GM12878 (cell line): Measurements from ENCODE around the gene TAS2R3. TPM values are rescaled to one million over a fixed set of nuclear protein-coding genes. Genes with fewer than 3 reads are reported as not detected.

Experiments used
- CUX1 ChIP-seq: IDR thresholded peaks from 2 replicates; pipeline ENCODE4 v1.6.1; 2012; ENCODE audit warnings: improper control_type of control experiment, low read depth, low read length; ENCODE audit not compliant: insufficient replicate concordance
- EGR1 ChIP-seq, 2 experiments: IDR thresholded peaks; 1 replicate in 1 of 2; 2 replicates in 1 of 2; pipeline ENCODE4 v1.6.1; 2011 to 2012; ENCODE audit warnings: low read depth in 2 of 2, low read length in 2 of 2, borderline replicate concordance in 1 of 2, mild to moderate bottlenecking in 1 of 2, moderate library complexity in 1 of 2
- FOXK2 ChIP-seq: fragments of 450-650 bp; IDR thresholded peaks from 2 replicates; pipeline ENCODE4 v1.6.1; 2017; ENCODE audit warnings: mild to moderate bottlenecking, moderate library complexity
- NBN ChIP-seq: fragments of 450-650 bp; IDR thresholded peaks from 2 replicates; pipeline ENCODE4 v1.6.1; 2016
- PML ChIP-seq: IDR thresholded peaks from 2 replicates; pipeline ENCODE4 v1.6.1; 2012; ENCODE audit warnings: low read length, inconsistent platforms
- PRDM15 ChIP-seq: fragments of 450-650 bp; formaldehyde crosslinking; IDR thresholded peaks from 2 replicates; pipeline ENCODE4 v1.4.0; 2020; ENCODE audit warnings: mild to moderate bottlenecking, moderate library complexity
- SPI1 ChIP-seq: IDR thresholded peaks from 2 replicates; pipeline ENCODE4 v1.6.1; 2011; ENCODE audit warnings: low read depth, mild to moderate bottlenecking, low read length, moderate library complexity, borderline replicate concordance; ENCODE audit not compliant: insufficient read depth
- polyA plus RNA-seq, 11 experiments: library from polyadenylated mRNA; depleted of rRNA in 4 of 11; unstranded in 6 of 11; stranded (reverse) in 5 of 11; fragments of >200 nt; fragmentation: Nextera tagmentation in 4 of 11; fragmentation: Illumina TruSeq in 1 of 11; extraction: Ambion mirVana in 4 of 11; extraction: Trizol in 1 of 11; gene quantifications; 1 replicate in 1 of 11; 2 replicates in 10 of 11; pipeline versions ENCODE4 v1.2.1 to v1.2.3, GENCODE V29; 2011 to 2016; ENCODE audit warnings: inconsistent platforms in 2 of 11, missing spikeins in 2 of 11, low read depth in 1 of 11
- total RNA-seq, 4 experiments: library from RNA; depleted of rRNA in 3 of 4; stranded (reverse); fragments of >200 nt in 3 of 4; fragmentation: Illumina TruSeq in 1 of 4; extraction: Trizol in 1 of 4; gene quantifications; 2 replicates each; pipeline versions ENCODE4 v1.2.1 to v1.2.3, GENCODE V29; 2013 to 2021
- TF ChIP-seq, protein P1 (sequence below): fragments of 450-650 bp; IDR thresholded peaks from 2 replicates; pipeline ENCODE4 v1.6.1; 2017; ENCODE audit warnings: antibody characterized with exemption, mild to moderate bottlenecking, moderate library complexity

The TAS2R3 gene
- total and polyA plus RNA-seq, 10 of the 15 experiments (the other 5 are each of a cell fraction or from before 2014, with no cell fraction given): 0.21 to 1.1 (median 0.55) TPM; not detected in 4

GRCh38 chr7:141748396-141748795 lies 15.5 kb upstream of the TAS2R3 start (continued):
- TF ChIP-seq, protein P1, sequence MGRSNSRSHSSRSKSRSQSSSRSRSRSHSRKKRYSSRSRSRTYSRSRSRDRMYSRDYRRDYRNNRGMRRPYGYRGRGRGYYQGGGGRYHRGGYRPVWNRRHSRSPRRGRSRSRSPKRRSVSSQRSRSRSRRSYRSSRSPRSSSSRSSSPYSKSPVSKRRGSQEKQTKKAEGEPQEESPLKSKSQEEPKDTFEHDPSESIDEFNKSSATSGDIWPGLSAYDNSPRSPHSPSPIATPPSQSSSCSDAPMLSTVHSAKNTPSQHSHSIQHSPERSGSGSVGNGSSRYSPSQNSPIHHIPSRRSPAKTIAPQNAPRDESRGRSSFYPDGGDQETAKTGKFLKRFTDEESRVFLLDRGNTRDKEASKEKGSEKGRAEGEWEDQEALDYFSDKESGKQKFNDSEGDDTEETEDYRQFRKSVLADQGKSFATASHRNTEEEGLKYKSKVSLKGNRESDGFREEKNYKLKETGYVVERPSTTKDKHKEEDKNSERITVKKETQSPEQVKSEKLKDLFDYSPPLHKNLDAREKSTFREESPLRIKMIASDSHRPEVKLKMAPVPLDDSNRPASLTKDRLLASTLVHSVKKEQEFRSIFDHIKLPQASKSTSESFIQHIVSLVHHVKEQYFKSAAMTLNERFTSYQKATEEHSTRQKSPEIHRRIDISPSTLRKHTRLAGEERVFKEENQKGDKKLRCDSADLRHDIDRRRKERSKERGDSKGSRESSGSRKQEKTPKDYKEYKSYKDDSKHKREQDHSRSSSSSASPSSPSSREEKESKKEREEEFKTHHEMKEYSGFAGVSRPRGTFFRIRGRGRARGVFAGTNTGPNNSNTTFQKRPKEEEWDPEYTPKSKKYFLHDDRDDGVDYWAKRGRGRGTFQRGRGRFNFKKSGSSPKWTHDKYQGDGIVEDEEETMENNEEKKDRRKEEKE: no peak
- TF ChIP-seq PRDM15 (CRISPR knock-in tag): no peak
- TF ChIP-seq PML: no peak
- TF ChIP-seq SPI1: no peak
- TF ChIP-seq EGR1 (IDR thresholded peaks at IDR 0.05; ENCODE audit: borderline replicate concordance in 1 of 2, low read depth in 2 of 2, low read length in 2 of 2): no peak
- TF ChIP-seq CUX1: no peak
- no peak for TF ChIP-seq FOXK2
- TF ChIP-seq NBN: no peak
- TF ChIP-seq, all 136 proteins: peak for 0
